Measurements from ENCODE around the gene PTPRG. TPM values are rescaled to one million over a fixed set of nuclear protein-coding genes. Genes with fewer than 3 reads are reported as not detected.

PTPRG gene
- total and polyA plus RNA-seq, 2 donors (not counting 3 experiments of a cell fraction or from before 2014, with no cell fraction given) = 8.9 to 39.1 TPM

DNA sequence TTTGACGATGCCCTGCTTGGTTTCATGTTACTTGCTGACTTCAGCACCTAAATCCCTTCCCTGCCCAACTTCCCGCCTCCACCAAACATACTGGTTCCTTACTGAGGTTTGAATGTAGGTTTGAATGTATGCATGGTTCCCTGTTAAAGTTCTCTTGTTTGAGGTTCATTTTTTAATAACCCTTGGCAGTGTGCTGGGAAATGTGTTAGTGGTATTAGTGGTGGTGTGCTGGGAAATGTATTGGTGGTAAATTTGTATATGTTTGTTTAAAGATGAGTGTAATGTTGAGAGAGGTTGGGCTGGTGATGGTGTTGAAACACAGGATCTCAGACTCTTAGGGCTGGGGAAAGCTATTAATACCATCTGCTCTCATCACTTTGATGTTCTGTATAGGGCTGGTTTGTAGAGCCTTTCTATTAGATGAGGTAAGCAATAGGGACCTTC lies 392.7 kb downstream of the PTPRG start:
- no peaks in the 10 kb centered on the region for H3K4me1 ChIP-seq (ENCODE audit: control insufficient read depth, extremely low read depth, insufficient read depth, low read length)
- no peak overlapping the region for H3K4me2 ChIP-seq (ENCODE audit: insufficient read depth, low read length)
- TF ChIP-seq FOS (IDR thresholded peaks at IDR 0.05; ENCODE audit: borderline replicate concordance, insufficient read depth, low read length) (no peak), POLR2AphosphoS5 (IDR thresholded peaks at IDR 0.05; ENCODE audit: insufficient read depth, low read depth, low read length) (no peak), GATA2 (IDR thresholded peaks at IDR 0.05; ENCODE audit: insufficient read depth, insufficient read length, low read depth, low read length) (no peak), POLR2A (IDR thresholded peaks at IDR 0.05; ENCODE audit: low read depth, low read length) (no peak), EZH2 (IDR thresholded peaks at IDR 0.05; ENCODE audit: borderline replicate concordance, low read depth, low read length, severe bottlenecking) (no peak)
- TF ChIP-seq, protein P1, sequence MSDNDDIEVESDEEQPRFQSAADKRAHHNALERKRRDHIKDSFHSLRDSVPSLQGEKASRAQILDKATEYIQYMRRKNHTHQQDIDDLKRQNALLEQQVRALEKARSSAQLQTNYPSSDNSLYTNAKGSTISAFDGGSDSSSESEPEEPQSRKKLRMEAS (IDR thresholded peaks at IDR 0.05; ENCODE audit: insufficient read depth, insufficient read length) = no peak
- TF ChIP-seq, protein P2, sequence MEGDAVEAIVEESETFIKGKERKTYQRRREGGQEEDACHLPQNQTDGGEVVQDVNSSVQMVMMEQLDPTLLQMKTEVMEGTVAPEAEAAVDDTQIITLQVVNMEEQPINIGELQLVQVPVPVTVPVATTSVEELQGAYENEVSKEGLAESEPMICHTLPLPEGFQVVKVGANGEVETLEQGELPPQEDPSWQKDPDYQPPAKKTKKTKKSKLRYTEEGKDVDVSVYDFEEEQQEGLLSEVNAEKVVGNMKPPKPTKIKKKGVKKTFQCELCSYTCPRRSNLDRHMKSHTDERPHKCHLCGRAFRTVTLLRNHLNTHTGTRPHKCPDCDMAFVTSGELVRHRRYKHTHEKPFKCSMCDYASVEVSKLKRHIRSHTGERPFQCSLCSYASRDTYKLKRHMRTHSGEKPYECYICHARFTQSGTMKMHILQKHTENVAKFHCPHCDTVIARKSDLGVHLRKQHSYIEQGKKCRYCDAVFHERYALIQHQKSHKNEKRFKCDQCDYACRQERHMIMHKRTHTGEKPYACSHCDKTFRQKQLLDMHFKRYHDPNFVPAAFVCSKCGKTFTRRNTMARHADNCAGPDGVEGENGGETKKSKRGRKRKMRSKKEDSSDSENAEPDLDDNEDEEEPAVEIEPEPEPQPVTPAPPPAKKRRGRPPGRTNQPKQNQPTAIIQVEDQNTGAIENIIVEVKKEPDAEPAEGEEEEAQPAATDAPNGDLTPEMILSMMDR (IDR thresholded peaks at IDR 0.05; ENCODE audit: extremely low read depth in 1 of 2, insufficient read depth in 1 of 2, low read depth in 1 of 2, low read length in 2 of 2) = no peak
- H4K20me1 ChIP-seq (replicated peaks; ENCODE audit: control insufficient read depth, extremely low read depth, insufficient read depth, low read length) = no peaks in the 10 kb centered on the region
- no peaks in the 10 kb centered on the region for H3K27me3 ChIP-seq (ENCODE audit: control insufficient read depth in 2 of 2, insufficient read depth in 2 of 2, low read length in 2 of 2)
- ChIA-PET CTCF (interaction anchor here (0.7 kb wide), 1 partner anchor 10 kb away, joined by 3 read pairs; no protein-coding TSS in a partner anchor), POLR2A (no interaction called here)
- no TSS peak for BruUV-seq (replicated peaks)
- H2AFZ ChIP-seq (ENCODE audit: low read depth, low read length) = no peak overlapping the region
- H3K9ac ChIP-seq (replicated peaks; ENCODE audit: extremely low read depth, insufficient read depth, low read length) = no peak overlapping the region
- FAIRE-seq (no peak), DNase-seq (ENCODE audit: low read depth, low spot score) (no peak)
- H3K79me2 ChIP-seq (ENCODE audit: control insufficient read depth, insufficient read depth, low read length) = no peaks in the 10 kb centered on the region
- H3K27ac ChIP-seq (ENCODE audit: insufficient read depth, low read depth, low read length) = no peak overlapping the region
- H3K4me3 ChIP-seq (replicated peaks in 1 of 3; ENCODE audit: insufficient read depth in 1 of 3, low read depth in 1 of 3, low read length in 3 of 3) = no peak overlapping the region
- H3K9me3 ChIP-seq (replicated peaks; ENCODE audit: control insufficient read depth, insufficient read depth, low read length) = no peaks in the 10 kb centered on the region
- dilution Hi-C loops (cut with MboI; ENCODE audit: extremely low pct_ligation_motif_present, low sequenced_read_pairs) = no loop called here
- H3K9me1 ChIP-seq (replicated peaks; ENCODE audit: control insufficient read depth, extremely low read depth, insufficient read depth, low read length) = no peaks in the 10 kb centered on the region
- no peaks in the 10 kb centered on the region for H3K36me3 ChIP-seq (ENCODE audit: control insufficient read depth in 2 of 2, extremely low read depth in 1 of 2, insufficient read depth in 2 of 2, low read length in 2 of 2)
- intact Hi-C loops (cut with micrococcal nuclease) = no loop called here
